OCI-LY1 (cell line): ENCODE results near the gene EBP.

ENCODE experiments used
- H2AFZ ChIP-seq: fragments of 200-600 bp; sonication (generic), shearing (Covaris generic); 2 replicates; pipeline ENCODE4 v1.6.0; 2014; ENCODE audit warnings: antibody characterized with exemption, mild to moderate bottlenecking, low read length
- H3F3A ChIP-seq: fragments of 200-600 bp; sonication (generic), shearing (Covaris generic); 2 replicates; pipeline ENCODE4 v1.6.0; 2014; ENCODE audit warnings: mild to moderate bottlenecking, antibody characterized with exemption, low read length, moderate library complexity; ENCODE audit not compliant: insufficient read depth
- H3K27ac ChIP-seq: fragments of 200-600 bp; sonication (generic); 2 replicates; pipeline ENCODE4 v1.5.1; 2014; ENCODE audit warnings: low read length, mixed run types, mild to moderate bottlenecking, low read depth; ENCODE audit not compliant: poor library complexity, severe bottlenecking
- H3K27me3 ChIP-seq: fragments of 200-600 bp; sonication (generic); 2 replicates; pipeline ENCODE4 v1.6.0; 2014; ENCODE audit warnings: antibody characterized with exemption, mild to moderate bottlenecking, low read length, moderate library complexity; ENCODE audit not compliant: insufficient read depth
- H3K36me3 ChIP-seq: fragments of 200-600 bp; sonication (generic); 2 replicates; pipeline ENCODE4 v1.6.1; 2014; ENCODE audit warnings: mild to moderate bottlenecking, antibody characterized with exemption, low read length, moderate library complexity, mixed read lengths; ENCODE audit not compliant: insufficient read depth
- H3K4me1 ChIP-seq: fragments of 200-600 bp; sonication (generic); 2 replicates; pipeline ENCODE4 v1.5.1; 2014; ENCODE audit warnings: mild to moderate bottlenecking, low read length, moderate library complexity; ENCODE audit not compliant: insufficient read depth, severe bottlenecking
- H3K4me2 ChIP-seq: fragments of 200-600 bp; sonication (generic), shearing (Covaris generic); 2 replicates; pipeline ENCODE4 v1.6.1; 2014; ENCODE audit warnings: low read length
- H3K4me3 ChIP-seq: fragments of 200-600 bp; sonication (generic); 2 replicates; pipeline ENCODE4 v1.5.1; 2014; ENCODE audit warnings: low read length, low read depth, mild to moderate bottlenecking, mixed read lengths; ENCODE audit not compliant: poor library complexity, severe bottlenecking
- H3K79me2 ChIP-seq: fragments of 200-600 bp; shearing (Covaris generic); 2 replicates; pipeline ENCODE4 v1.6.1; 2016; ENCODE audit warnings: mixed run types, low read length, mixed read lengths; ENCODE audit not compliant: insufficient read depth
- H3K9ac ChIP-seq: fragments of 200-600 bp; sonication (generic), shearing (Covaris generic); 2 replicates; pipeline ENCODE4 v1.6.1; 2014; ENCODE audit warnings: mild to moderate bottlenecking, low read length, mixed read lengths
- H3K9me2 ChIP-seq: fragments of 200-600 bp; sonication (generic), shearing (Covaris generic); 2 replicates; pipeline ENCODE4 v1.6.1; 2014; ENCODE audit warnings: low read depth, mild to moderate bottlenecking, low read length, mixed read lengths
- H3K9me3 ChIP-seq: fragments of 200-600 bp; shearing (Covaris generic); 2 replicates; pipeline ENCODE4 v1.6.1; 2014; ENCODE audit warnings: low read length, mixed read lengths
- H4K20me1 ChIP-seq: fragments of 200-600 bp; sonication (generic), shearing (Covaris generic); 2 replicates; pipeline ENCODE4 v1.6.0; 2016; ENCODE audit warnings: mild to moderate bottlenecking, low read length; ENCODE audit not compliant: insufficient read depth
- EZH2 ChIP-seq: fragments of 200-600 bp; sonication (generic), shearing (Covaris generic); IDR thresholded peaks from 2 replicates; pipeline ENCODE4 v1.8.0; 2017; ENCODE audit warnings: borderline replicate concordance, mixed run types, mild to moderate bottlenecking, antibody characterized with exemption, low read length, moderate library complexity, mixed read lengths
- TF ChIP-seq, protein P1 (sequence below): fragments of 200-600 bp; sonication (generic), shearing (Covaris generic); IDR thresholded peaks from 2 replicates; pipeline ENCODE4 v1.5.1; 2017; ENCODE audit warnings: mild to moderate bottlenecking, antibody characterized with exemption, low read length, moderate library complexity, mixed read lengths

The EBP gene

GRCh38 chrX:48480142-48480541, 41.5 kb upstream of the EBP start:
- H3K4me1 ChIP-seq = peaks cover 8% of the 10 kb centered on the region
- TF ChIP-seq, protein P1, sequence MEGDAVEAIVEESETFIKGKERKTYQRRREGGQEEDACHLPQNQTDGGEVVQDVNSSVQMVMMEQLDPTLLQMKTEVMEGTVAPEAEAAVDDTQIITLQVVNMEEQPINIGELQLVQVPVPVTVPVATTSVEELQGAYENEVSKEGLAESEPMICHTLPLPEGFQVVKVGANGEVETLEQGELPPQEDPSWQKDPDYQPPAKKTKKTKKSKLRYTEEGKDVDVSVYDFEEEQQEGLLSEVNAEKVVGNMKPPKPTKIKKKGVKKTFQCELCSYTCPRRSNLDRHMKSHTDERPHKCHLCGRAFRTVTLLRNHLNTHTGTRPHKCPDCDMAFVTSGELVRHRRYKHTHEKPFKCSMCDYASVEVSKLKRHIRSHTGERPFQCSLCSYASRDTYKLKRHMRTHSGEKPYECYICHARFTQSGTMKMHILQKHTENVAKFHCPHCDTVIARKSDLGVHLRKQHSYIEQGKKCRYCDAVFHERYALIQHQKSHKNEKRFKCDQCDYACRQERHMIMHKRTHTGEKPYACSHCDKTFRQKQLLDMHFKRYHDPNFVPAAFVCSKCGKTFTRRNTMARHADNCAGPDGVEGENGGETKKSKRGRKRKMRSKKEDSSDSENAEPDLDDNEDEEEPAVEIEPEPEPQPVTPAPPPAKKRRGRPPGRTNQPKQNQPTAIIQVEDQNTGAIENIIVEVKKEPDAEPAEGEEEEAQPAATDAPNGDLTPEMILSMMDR = no peak
- TF ChIP-seq EZH2 = no peak
- no peaks in the 10 kb centered on the region for H3K9me3 ChIP-seq
- no peaks in the 10 kb centered on the region for H4K20me1 ChIP-seq
- no peak overlapping the region for H3K27ac ChIP-seq
- no peaks in the 10 kb centered on the region for H3K9me2 ChIP-seq
- H3K36me3 ChIP-seq = peaks cover 32% of the 10 kb centered on the region
- H3K4me3 ChIP-seq = no peak overlapping the region
- no peak overlapping the region for H2AFZ ChIP-seq
- H3K27me3 ChIP-seq = no peaks in the 10 kb centered on the region
- peaks cover 15% of the 10 kb centered on the region for H3K79me2 ChIP-seq
- no peaks in the 10 kb centered on the region for H3F3A ChIP-seq
- no peak overlapping the region for H3K4me2 ChIP-seq
- no peak overlapping the region for H3K9ac ChIP-seq

- Histone ChIP-seq H3K27me3 (no peaks in the 10 kb centered on the region), H3K36me3 (peaks cover 32% of the 10 kb centered on the region), H3K9me2 (no peaks in the 10 kb centered on the region)
These were observed 41.0 kb upstream of the EBP start for GRCh38 chrX:48480583-48480982.

GRCh38 chrX:48482526-48482925, 39.1 kb upstream of the EBP start:
- Histone ChIP-seq H3K79me2 (peaks cover under 1% of the 10 kb centered on the region; the same call in 1 of the 2 replicates), H3K9ac (no peak overlapping the region), H3K4me2 (no peak overlapping the region), H3K4me1 (no peaks in the 10 kb centered on the region), H4K20me1 (no peaks in the 10 kb centered on the region), H3K36me3 (peaks cover 32% of the 10 kb centered on the region), H3K4me3 (no peak overlapping the region), H3K27me3 (no peaks in the 10 kb centered on the region), H3K9me2 (no peaks in the 10 kb centered on the region), H3K27ac (no peak overlapping the region), H3K9me3 (no peaks in the 10 kb centered on the region), H2AFZ (no peak overlapping the region), H3F3A (no peaks in the 10 kb centered on the region)
- TF ChIP-seq EZH2 = no peak
- TF ChIP-seq, protein P1 = no peak

More at GRCh38 chrX:48480583-48480982, 41.0 kb upstream of the EBP start:
- Histone ChIP-seq H3K4me3 (no peak overlapping the region), H3K79me2 (peaks cover 15% of the 10 kb centered on the region), H3F3A (no peaks in the 10 kb centered on the region), H3K27ac (no peak overlapping the region), H3K4me2 (no peak overlapping the region), H3K4me1 (peaks cover 7% of the 10 kb centered on the region), H3K9me3 (no peaks in the 10 kb centered on the region), H2AFZ (no peak overlapping the region), H4K20me1 (no peaks in the 10 kb centered on the region), H3K9ac (no peak overlapping the region)
- TF ChIP-seq, protein P1 = no peak
- no peak for TF ChIP-seq EZH2
